Neural cell (in vitro differentiated cells): ENCODE results near the gene BRSK2. TPM values are rescaled to one million over a fixed set of nuclear protein-coding genes. Genes with fewer than 3 reads are reported as not detected.

Source experiments
- H2AFZ ChIP-seq: fragments of 200-600, 300-800 bp; sonication (generic), shearing (Covaris generic); 2 replicates; pipeline ENCODE4 v1.6.0; 2014; ENCODE audit warnings: low read depth, mild to moderate bottlenecking, antibody characterized with exemption, low read length, moderate library complexity
- H3F3A ChIP-seq: fragments of 200-600 bp; shearing (Covaris generic); 2 replicates; pipeline ENCODE4 v1.6.1; 2016; ENCODE audit warnings: mild to moderate bottlenecking, moderate library complexity, mixed read lengths, antibody characterized with exemption, low read length; ENCODE audit not compliant: insufficient read depth, poor library complexity, severe bottlenecking
- H3K27ac ChIP-seq: fragments of 200-600, 300-800 bp; sonication (generic), shearing (Covaris generic); 2 replicates; pipeline ENCODE4 v1.5.1; 2014; ENCODE audit warnings: mild to moderate bottlenecking, low read length, moderate library complexity
- H3K27me3 ChIP-seq: fragments of 300-800, 200-600 bp; sonication (generic), shearing (Covaris generic); 2 replicates; pipeline ENCODE4 v1.6.0; 2014; ENCODE audit warnings: mild to moderate bottlenecking, low read depth, low read length, moderate library complexity; ENCODE audit not compliant: insufficient read depth
- H3K36me3 ChIP-seq: fragments of 300-800, 200-600 bp; sonication (generic), shearing (Covaris generic); 2 replicates; pipeline ENCODE4 v1.5.1; 2014; ENCODE audit warnings: mild to moderate bottlenecking, antibody characterized with exemption, low read length, moderate library complexity; ENCODE audit not compliant: insufficient read depth
- H3K4me2 ChIP-seq: fragments of 300-800, 200-600 bp; sonication (generic), shearing (Covaris generic); 2 replicates; pipeline ENCODE4 v1.6.0; 2014; ENCODE audit warnings: mild to moderate bottlenecking, low read length
- H3K4me3 ChIP-seq: fragments of 300-800, 200-600 bp; sonication (generic), shearing (Covaris generic); 2 replicates; pipeline ENCODE4 v1.5.1; 2014; ENCODE audit warnings: mild to moderate bottlenecking, low read length, moderate library complexity
- H3K79me2 ChIP-seq: fragments of 200-600 bp; shearing (Covaris generic); replicated peaks from 2 replicates; pipeline ENCODE4 v1.6.0; 2014; ENCODE audit warnings: mild to moderate bottlenecking, low read length, moderate library complexity; ENCODE audit not compliant: insufficient read depth
- H3K9ac ChIP-seq: fragments of 300-800, 200-600 bp; sonication (generic), shearing (Covaris generic); 2 replicates; pipeline ENCODE4 v1.6.1; 2016; ENCODE audit warnings: mild to moderate bottlenecking, low read length, mixed read lengths
- H3K9me2 ChIP-seq: fragments of 200-600 bp; shearing (Covaris generic); 2 replicates; pipeline ENCODE4 v1.6.1; 2016; ENCODE audit warnings: mild to moderate bottlenecking, low read length, mixed read lengths; ENCODE audit not compliant: insufficient read depth
- H3K9me3 ChIP-seq: fragments of 200-600, 300-800 bp; sonication (generic), shearing (Covaris generic); 2 replicates; pipeline ENCODE4 v1.6.1; 2016; ENCODE audit warnings: mild to moderate bottlenecking, mixed run types, low read length, moderate library complexity, mixed read lengths
- H4K20me1 ChIP-seq: fragments of 200-600 bp; shearing (Covaris generic); 2 replicates; pipeline ENCODE4 v1.6.1; 2016; ENCODE audit warnings: mild to moderate bottlenecking, mixed run types; ENCODE audit not compliant: insufficient read depth
- CTCF ChIP-seq: fragments of 450-650 bp; IDR thresholded peaks from 2 replicates; pipeline ENCODE4 v1.5.1; 2014; ENCODE audit warnings: antibody characterized with exemption, mild to moderate bottlenecking, moderate library complexity; ENCODE audit not compliant: poor library complexity, severe bottlenecking
- EP300 ChIP-seq: fragments of 450-650 bp; conservative IDR thresholded peaks from 2 replicates; pipeline ENCODE4 v1.6.1; 2014; ENCODE audit warnings: antibody characterized with exemption, mild to moderate bottlenecking, moderate library complexity; ENCODE audit not compliant: poor library complexity, severe bottlenecking
- EZH2 ChIP-seq: fragments of 200-600, 300-800 bp; shearing (Covaris generic), sonication (generic); IDR thresholded peaks from 2 replicates; pipeline ENCODE4 v1.6.1; 2014; ENCODE audit warnings: antibody characterized with exemption, low read length, borderline replicate concordance, mild to moderate bottlenecking; ENCODE audit not compliant: insufficient read depth, poor library complexity, severe bottlenecking
- MXI1 ChIP-seq: fragments of 450-650 bp; conservative IDR thresholded peaks from 2 replicates; pipeline ENCODE4 v1.6.1; 2014; ENCODE audit warnings: antibody characterized with exemption, mild to moderate bottlenecking; ENCODE audit not compliant: poor library complexity, severe bottlenecking
- POLR2AphosphoS5 ChIP-seq: IDR thresholded peaks from 2 replicates; pipeline ENCODE4 v1.6.1; 2012
- RAD21 ChIP-seq: fragments of 450-650 bp; conservative IDR thresholded peaks from 2 replicates; pipeline ENCODE4 v1.6.1; 2014; ENCODE audit warnings: antibody characterized with exemption, mild to moderate bottlenecking, moderate library complexity
- REST ChIP-seq: IDR thresholded peaks from 2 replicates; pipeline ENCODE4 v1.6.1; 2012; ENCODE audit warnings: borderline replicate concordance
- SMC3 ChIP-seq: fragments of 450-650 bp; conservative IDR thresholded peaks from 2 replicates; pipeline ENCODE4 v1.6.1; 2014; ENCODE audit warnings: antibody characterized with exemption, mild to moderate bottlenecking, moderate library complexity; ENCODE audit not compliant: poor library complexity
- TAF1 ChIP-seq: IDR thresholded peaks from 2 replicates; pipeline ENCODE4 v1.6.1; 2012; ENCODE audit warnings: low read depth
- polyA plus RNA-seq: library from polyadenylated mRNA; depleted of rRNA; stranded (reverse); fragments of >200 nt; gene quantifications from 2 replicates; pipeline ENCODE4 v1.2.3, GENCODE V29; 2014

Gene BRSK2
- polyA plus RNA-seq, 1 donor from 2014 or later, result 47.5 TPM

- Histone ChIP-seq H3K36me3 (no peaks in the 10 kb centered on the region), H3K4me2 (no peak overlapping the region), H3K9me3 (no peaks in the 10 kb centered on the region), H3K27me3 (no peaks in the 10 kb centered on the region), H3K79me2 (no peaks in the 10 kb centered on the region), H2AFZ (no peak overlapping the region), H3K9me2 (no peaks in the 10 kb centered on the region), H3K4me3 (no peak overlapping the region), H3K27ac (no peak overlapping the region), H3F3A (no peaks in the 10 kb centered on the region), H3K9ac (no peak overlapping the region), H4K20me1 (no peaks in the 10 kb centered on the region)
- TF ChIP-seq TAF1, result no peak
- no peak for TF ChIP-seq EP300
- TF ChIP-seq EZH2, result no peak
- TF ChIP-seq CTCF, result no peak
- TF ChIP-seq POLR2AphosphoS5, result no peak
- TF ChIP-seq REST, result no peak
- no peak for TF ChIP-seq MXI1
- no peak for TF ChIP-seq SMC3
- TF ChIP-seq RAD21, result no peak
These were observed 59.1 kb downstream of the BRSK2 start for GRCh38 chr11:1448882-1449281.

- Histone ChIP-seq H3K27ac (no peak overlapping the region), H3K9ac (no peak overlapping the region), H3K4me2 (no peak overlapping the region), H3K4me3 (no peak overlapping the region), H3K9me2 (no peaks in the 10 kb centered on the region), H3K36me3 (no peaks in the 10 kb centered on the region), H4K20me1 (no peaks in the 10 kb centered on the region), H2AFZ (no peak overlapping the region), H3K9me3 (no peaks in the 10 kb centered on the region), H3K79me2 (no peaks in the 10 kb centered on the region), H3K27me3 (no peaks in the 10 kb centered on the region), H3F3A (no peaks in the 10 kb centered on the region)
- TF ChIP-seq EP300 (no peak), MXI1 (no peak), RAD21 (no peak), SMC3 (no peak), REST (no peak)
These were observed 59.9 kb downstream of the BRSK2 start for GRCh38 chr11:1449490-1450243.
